D721Med (cell line): ENCODE data around the gene PRKCQ.
A peak's percentile ranks its signal among the peaks of the same experiment; 100 is the strongest.

Experiments
- DNase-seq: peaks from one replicate; pipeline ENCODE4 v3.0.0; 2011; ENCODE audit warnings: low spot score; ENCODE audit not compliant: insufficient read length
- FAIRE-seq: peaks from 2 replicates; lab custom pipeline; 2011; peaks lifted over from hg19 to GRCh38; lab: Jason Lieb, UNC
- TF ChIP-seq, protein P1 (sequence below): IDR thresholded peaks from 2 replicates; pipeline ENCODE4 v1.5.1; 2012; ENCODE audit warnings: mild to moderate bottlenecking, control low read depth; ENCODE audit not compliant: insufficient read depth; ENCODE audit errors: missing control alignments

Gene PRKCQ

DNA sequence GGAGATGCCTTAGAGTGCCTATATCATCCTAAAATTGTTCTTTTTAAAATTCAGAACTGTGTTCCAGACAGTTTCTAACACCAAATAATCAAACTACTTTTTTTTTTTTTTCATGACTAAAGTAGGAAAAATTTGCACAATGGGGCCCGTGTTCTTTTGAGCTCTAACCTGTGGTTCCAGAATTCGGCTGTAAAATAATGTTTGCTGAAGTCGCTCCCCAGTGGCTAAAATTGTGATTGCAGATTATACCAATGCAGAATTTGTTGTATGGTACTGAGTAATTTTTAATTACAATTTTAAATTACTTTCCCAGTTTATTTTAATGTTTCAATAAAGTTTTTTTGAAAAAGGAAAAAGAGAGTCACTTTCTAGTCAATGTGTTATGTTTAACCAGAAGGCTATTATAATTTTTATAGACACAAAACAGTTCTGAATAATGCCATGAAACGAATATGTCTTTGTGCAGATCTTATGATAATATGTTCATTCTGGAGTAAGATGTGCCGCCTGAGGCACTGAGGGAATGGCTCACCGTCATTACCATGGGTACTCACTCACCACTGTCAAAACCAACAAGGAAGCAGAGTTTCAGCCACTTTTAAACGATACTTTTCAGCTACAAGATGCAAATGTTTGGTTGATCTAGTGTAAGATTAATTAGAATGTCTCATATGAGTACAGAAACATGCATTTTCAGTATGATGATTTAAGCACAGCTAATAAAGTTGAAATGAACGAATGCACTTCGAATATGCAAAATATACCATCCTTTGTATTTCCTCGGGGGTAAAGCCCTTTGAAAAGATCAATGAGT is 173.6 kb downstream of the PRKCQ start:
- no peak for FAIRE-seq
- no peak for DNase-seq
- TF ChIP-seq, protein P1, sequence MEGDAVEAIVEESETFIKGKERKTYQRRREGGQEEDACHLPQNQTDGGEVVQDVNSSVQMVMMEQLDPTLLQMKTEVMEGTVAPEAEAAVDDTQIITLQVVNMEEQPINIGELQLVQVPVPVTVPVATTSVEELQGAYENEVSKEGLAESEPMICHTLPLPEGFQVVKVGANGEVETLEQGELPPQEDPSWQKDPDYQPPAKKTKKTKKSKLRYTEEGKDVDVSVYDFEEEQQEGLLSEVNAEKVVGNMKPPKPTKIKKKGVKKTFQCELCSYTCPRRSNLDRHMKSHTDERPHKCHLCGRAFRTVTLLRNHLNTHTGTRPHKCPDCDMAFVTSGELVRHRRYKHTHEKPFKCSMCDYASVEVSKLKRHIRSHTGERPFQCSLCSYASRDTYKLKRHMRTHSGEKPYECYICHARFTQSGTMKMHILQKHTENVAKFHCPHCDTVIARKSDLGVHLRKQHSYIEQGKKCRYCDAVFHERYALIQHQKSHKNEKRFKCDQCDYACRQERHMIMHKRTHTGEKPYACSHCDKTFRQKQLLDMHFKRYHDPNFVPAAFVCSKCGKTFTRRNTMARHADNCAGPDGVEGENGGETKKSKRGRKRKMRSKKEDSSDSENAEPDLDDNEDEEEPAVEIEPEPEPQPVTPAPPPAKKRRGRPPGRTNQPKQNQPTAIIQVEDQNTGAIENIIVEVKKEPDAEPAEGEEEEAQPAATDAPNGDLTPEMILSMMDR = peak; percentile 67

DNA sequence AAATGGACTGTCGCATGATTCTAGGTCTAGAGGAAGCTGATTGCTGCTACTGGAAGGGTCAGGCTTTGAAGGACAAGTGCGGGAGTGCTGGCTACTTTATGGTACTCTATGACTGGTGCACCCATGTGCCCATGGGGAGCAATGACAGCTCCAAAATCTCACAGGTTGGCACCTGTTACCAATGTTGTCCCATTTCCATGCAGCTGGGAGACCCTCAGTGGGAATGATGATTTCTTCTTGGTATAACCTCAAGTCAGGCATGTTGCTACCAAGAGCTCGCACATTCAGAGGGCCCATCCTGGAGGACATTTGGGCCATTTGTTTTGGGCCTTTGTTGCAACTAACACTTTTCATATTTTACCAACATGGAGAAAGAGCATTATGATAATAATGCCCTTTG is 174.4 kb downstream of the PRKCQ start:
- TF ChIP-seq, protein P1 = no peak
- DNase-seq = no peak
- FAIRE-seq = no peak

DNA sequence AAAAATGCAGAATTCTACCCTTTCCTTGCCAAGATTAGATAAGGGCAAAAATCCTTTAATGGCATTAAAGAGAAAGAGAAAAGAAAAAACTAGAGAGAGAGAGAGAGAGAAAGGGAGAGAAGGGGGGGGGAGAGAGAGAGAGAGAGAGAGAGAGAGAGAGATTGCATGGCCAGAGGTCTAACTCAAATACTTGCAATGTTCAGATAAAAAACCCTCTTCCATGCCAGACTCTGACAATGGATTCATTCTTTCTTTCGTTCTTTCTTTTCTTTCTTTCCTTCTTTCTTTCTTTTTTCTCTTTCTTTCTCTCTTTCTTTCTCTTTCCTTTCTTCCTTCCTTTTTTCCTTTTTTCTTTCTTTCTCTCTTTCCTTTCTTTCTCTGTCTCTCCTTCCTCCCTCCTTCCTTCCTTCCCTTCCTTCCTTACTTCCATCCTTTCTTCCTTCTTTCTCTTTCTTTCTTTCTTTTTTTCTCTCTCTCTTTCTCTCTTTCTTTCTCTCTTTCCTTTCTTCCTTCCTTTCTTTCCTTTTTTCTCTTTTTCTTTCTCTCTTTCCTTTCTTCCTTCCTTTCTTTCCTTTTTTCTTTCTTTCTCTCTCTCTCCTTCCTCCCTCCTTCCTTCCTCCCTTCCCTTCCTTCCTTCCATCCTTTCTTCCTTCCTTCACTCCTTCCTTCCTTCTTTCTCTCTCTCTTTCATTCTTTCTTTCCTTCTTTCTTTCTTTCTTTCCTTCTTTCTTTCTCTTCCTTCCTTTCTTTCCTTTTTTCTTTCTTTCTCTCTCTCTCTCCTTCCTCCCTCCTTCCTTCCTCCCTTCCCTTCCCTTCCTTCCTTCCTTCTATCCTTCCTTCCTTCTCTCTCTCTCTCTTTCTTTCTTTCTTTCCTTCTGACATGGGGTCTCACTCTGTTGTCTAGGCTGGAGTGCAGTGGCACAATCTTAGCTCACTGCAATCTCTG is 175.7 kb downstream of the PRKCQ start:
- DNase-seq (no peak), FAIRE-seq (no peak)
- TF ChIP-seq, protein P1 = no peak

DNA sequence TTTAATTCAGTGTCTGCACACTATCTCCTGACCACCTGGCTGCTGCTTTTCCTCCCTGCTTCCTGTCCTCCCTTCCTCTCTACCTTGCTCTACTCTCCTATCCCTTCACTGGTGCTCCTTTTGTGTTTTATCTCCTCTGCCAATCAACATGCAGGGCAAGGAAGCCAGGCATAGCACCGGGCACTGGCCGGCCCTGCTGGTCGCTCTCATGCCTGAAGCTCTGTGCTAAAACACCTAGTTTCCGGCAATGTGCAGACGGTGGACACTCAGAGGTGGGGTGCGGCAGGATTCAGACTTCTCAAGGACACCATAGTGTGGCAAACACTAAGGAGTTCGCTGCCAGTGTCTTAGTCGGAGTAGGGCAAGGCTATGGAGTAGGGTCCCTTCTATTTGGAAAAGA is 177.1 kb downstream of the PRKCQ start:
- FAIRE-seq (no peak), DNase-seq (no peak)

DNA sequence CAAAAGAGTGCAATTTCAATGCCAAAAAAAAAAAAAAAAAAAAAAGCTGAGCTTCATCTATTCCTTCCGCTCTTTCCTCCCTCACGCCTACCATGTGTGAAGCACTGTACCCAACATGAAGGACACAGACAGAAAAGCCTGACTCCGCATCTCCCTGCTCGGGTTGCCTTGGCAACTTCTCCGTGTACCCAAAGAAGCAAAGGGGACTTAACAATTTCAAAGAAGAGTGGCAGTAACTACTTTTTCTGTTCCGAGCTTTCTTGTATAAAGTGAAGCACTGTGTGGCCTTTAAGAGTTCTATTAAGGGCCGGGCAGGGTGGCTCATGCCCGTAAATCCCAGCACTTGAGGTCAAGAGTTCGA is 177.7 kb downstream of the PRKCQ start:
- DNase-seq = no peak
- TF ChIP-seq, protein P1 = no peak
- no peak for FAIRE-seq

More for the DNA sequence above, 177.1 kb downstream of the PRKCQ start:
- TF ChIP-seq, protein P1 = no peak

DNA sequence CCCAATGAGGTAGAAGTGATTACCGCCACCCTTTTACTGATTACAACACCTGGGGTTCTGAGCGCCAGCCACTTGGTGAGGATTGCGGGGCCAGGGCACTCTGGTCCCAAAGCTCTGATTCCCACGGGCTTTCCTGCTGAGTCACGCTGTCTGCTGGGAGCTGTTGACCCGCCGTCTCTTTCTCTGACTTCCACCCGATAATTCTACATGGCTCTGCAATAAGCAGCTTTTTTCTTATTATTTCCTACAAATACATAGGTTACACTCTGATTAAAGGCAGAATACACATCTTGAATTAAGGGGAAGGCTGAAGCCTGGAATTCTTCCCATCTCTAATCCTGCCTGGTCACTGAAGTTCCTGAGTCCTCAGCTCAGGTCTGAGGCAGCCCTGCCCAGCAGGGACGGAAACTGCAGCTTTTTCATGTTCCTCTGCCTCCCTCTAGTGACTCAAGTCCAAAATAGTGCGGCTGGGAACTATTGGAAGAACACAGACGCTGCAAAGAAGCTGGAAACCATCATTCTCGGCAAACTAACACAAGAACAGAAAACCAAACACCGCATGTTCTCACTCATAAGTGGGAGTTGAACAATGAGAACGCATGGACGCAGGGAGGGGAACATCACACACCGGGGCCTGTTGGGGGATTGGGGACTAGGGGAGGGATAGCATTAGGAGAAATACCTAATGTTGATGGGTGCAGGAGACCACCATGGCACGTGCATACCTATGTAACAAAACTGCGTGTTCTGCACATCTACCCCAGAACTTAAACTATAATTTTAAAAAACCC is 178.3 kb downstream of the PRKCQ start:
- TF ChIP-seq, protein P1 = peak; percentile 97
- no peak for FAIRE-seq
- DNase-seq = peak; percentile 51
